ENCODE measurements around the gene CTSO.

- no peak for TF ChIP-seq EZH2 (IDR thresholded peaks at IDR 0.05; ENCODE audit: low read depth, unreplicated experiment)
- no peak for TF ChIP-seq CTCF (conservative IDR thresholded peaks at IDR 0.05; ENCODE audit: low read depth in 2 of 2)
- TF ChIP-seq POLR2AphosphoS5 (IDR thresholded peaks at IDR 0.05; ENCODE audit: low read depth): no peak
- TF ChIP-seq, protein P1, sequence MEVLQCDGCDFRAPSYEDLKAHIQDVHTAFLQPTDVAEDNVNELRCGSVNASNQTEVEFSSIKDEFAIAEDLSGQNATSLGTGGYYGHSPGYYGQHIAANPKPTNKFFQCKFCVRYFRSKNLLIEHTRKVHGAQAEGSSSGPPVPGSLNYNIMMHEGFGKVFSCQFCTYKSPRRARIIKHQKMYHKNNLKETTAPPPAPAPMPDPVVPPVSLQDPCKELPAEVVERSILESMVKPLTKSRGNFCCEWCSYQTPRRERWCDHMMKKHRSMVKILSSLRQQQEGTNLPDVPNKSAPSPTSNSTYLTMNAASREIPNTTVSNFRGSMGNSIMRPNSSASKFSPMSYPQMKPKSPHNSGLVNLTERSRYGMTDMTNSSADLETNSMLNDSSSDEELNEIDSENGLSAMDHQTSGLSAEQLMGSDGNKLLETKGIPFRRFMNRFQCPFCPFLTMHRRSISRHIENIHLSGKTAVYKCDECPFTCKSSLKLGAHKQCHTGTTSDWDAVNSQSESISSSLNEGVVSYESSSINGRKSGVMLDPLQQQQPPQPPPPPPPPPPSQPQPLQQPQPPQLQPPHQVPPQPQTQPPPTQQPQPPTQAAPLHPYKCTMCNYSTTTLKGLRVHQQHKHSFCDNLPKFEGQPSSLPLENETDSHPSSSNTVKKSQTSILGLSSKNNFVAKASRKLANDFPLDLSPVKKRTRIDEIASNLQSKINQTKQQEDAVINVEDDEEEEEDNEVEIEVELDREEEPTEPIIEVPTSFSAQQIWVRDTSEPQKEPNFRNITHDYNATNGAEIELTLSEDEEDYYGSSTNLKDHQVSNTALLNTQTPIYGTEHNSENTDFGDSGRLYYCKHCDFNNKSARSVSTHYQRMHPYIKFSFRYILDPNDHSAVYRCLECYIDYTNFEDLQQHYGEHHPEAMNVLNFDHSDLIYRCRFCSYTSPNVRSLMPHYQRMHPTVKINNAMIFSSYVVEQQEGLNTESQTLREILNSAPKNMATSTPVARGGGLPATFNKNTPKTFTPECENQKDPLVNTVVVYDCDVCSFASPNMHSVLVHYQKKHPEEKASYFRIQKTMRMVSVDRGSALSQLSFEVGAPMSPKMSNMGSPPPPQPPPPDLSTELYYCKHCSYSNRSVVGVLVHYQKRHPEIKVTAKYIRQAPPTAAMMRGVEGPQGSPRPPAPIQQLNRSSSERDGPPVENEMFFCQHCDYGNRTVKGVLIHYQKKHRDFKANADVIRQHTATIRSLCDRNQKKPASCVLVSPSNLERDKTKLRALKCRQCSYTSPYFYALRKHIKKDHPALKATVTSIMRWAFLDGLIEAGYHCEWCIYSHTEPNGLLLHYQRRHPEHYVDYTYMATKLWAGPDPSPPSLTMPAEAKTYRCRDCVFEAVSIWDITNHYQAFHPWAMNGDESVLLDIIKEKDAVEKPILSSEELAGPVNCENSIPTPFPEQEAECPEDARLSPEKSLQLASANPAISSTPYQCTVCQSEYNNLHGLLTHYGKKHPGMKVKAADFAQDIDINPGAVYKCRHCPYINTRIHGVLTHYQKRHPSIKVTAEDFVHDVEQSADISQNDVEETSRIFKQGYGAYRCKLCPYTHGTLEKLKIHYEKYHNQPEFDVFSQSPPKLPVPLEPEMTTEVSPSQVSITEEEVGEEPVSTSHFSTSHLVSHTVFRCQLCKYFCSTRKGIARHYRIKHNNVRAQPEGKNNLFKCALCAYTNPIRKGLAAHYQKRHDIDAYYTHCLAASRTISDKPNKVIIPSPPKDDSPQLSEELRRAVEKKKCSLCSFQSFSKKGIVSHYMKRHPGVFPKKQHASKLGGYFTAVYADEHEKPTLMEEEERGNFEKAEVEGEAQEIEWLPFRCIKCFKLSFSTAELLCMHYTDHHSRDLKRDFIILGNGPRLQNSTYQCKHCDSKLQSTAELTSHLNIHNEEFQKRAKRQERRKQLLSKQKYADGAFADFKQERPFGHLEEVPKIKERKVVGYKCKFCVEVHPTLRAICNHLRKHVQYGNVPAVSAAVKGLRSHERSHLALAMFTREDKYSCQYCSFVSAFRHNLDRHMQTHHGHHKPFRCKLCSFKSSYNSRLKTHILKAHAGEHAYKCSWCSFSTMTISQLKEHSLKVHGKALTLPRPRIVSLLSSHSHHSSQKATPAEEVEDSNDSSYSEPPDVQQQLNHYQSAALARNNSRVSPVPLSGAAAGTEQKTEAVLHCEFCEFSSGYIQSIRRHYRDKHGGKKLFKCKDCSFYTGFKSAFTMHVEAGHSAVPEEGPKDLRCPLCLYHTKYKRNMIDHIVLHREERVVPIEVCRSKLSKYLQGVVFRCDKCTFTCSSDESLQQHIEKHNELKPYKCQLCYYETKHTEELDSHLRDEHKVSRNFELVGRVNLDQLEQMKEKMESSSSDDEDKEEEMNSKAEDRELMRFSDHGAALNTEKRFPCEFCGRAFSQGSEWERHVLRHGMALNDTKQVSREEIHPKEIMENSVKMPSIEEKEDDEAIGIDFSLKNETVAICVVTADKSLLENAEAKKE (CRISPR knock-in tag; IDR thresholded peaks at IDR 0.05): no peak
- TF ChIP-seq CREB1 (CRISPR knock-in tag; IDR thresholded peaks at IDR 0.05; ENCODE audit: low read depth): no peak
- TF ChIP-seq STAT1 (IDR thresholded peaks at IDR 0.05; ENCODE audit: unreplicated experiment): no peak
- TF ChIP-seq JUNB (IDR thresholded peaks at IDR 0.05; ENCODE audit: unreplicated experiment): no peak
- no peak for TF ChIP-seq EZH2phosphoT487 (IDR thresholded peaks at IDR 0.05; ENCODE audit: unreplicated experiment)
- TF ChIP-seq, protein P2, sequence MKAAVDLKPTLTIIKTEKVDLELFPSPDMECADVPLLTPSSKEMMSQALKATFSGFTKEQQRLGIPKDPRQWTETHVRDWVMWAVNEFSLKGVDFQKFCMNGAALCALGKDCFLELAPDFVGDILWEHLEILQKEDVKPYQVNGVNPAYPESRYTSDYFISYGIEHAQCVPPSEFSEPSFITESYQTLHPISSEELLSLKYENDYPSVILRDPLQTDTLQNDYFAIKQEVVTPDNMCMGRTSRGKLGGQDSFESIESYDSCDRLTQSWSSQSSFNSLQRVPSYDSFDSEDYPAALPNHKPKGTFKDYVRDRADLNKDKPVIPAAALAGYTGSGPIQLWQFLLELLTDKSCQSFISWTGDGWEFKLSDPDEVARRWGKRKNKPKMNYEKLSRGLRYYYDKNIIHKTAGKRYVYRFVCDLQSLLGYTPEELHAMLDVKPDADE (IDR thresholded peaks at IDR 0.05): no peak
These were observed 73.9 kb downstream of the CTSO start for GRCh38 chr4:155879767-155880166.

Data from GM23338 (cell line).